SK-N-SH (cell line): ENCODE results near the gene S100Z. TPM values are rescaled to one million over a fixed set of nuclear protein-coding genes. Genes with fewer than 3 reads are reported as not detected.

ENCODE experiments used
- CTCF ChIA-PET: fragments of 300-600, 350-600 bp; formaldehyde crosslinking; extraction: SDS; loops from one replicate; lab custom pipeline; 2021; lab: Yijun Ruan, JAX
- POLR2A ChIA-PET: fragments of 350-600 bp; sonication (Branson Sonifier 250); formaldehyde crosslinking; extraction: SDS; loops from one replicate; lab custom pipeline; 2020; ENCODE audit warnings: antibody characterized with exemption, inconsistent platforms; lab: Yijun Ruan, JAX
- DNase-seq: peaks from one replicate; pipeline ENCODE4 v3.0.0; 2012
- H2AFZ ChIP-seq: fragments of 200-600 bp; sonication (generic); 2 replicates; pipeline ENCODE4 v1.8.1; 2016; ENCODE audit warnings: antibody characterized with exemption, mild to moderate bottlenecking, low read depth
- H3F3A ChIP-seq: fragments of 200-600 bp; sonication (generic); replicated peaks from 2 replicates; pipeline ENCODE3; 2016; ENCODE audit warnings: antibody characterized with exemption, mild to moderate bottlenecking; ENCODE audit not compliant: insufficient read depth
- H3K27ac ChIP-seq, 2 experiments: fragments of 200-500 bp in 1 of 2; fragments of 200-600 bp in 1 of 2; sonication (Bioruptor generic) in 1 of 2; sonication (generic), shearing (Covaris generic) in 1 of 2; 2 replicates each; pipeline versions ENCODE4 v1.5.1 to v1.6.1; 2014 to 2016; ENCODE audit warnings: low read depth in 2 of 2, inconsistent platforms in 1 of 2, low read length in 1 of 2, mild to moderate bottlenecking in 1 of 2, mixed read lengths in 1 of 2
- H3K27me3 ChIP-seq: fragments of 200-600 bp; sonication (generic), shearing (Covaris generic); 2 replicates; pipeline ENCODE4 v1.6.1; 2016; ENCODE audit warnings: mixed run types; ENCODE audit not compliant: insufficient read depth
- H3K36me3 ChIP-seq, 2 experiments: fragments of 200-500 bp in 1 of 2; fragments of 200-600 bp in 1 of 2; sonication (Bioruptor generic) in 1 of 2; sonication (generic) in 1 of 2; replicated peaks in 1 of 2; 2 replicates each; pipeline versions ENCODE3 to v1.5.1; 2014 to 2016; ENCODE audit warnings: low read length in 1 of 2, mild to moderate bottlenecking in 1 of 2; ENCODE audit not compliant: insufficient read depth in 2 of 2, control insufficient read depth in 1 of 2
- H3K4me1 ChIP-seq, 2 experiments: fragments of 200-500 bp in 1 of 2; fragments of 200-600 bp in 1 of 2; sonication (Bioruptor generic) in 1 of 2; sonication (generic), shearing (Covaris generic) in 1 of 2; 2 replicates each; pipeline versions ENCODE4 v1.5.1 to v1.6.1; 2014 to 2016; ENCODE audit warnings: low read depth in 1 of 2, low read length in 1 of 2, mixed run types in 1 of 2; ENCODE audit not compliant: insufficient read depth in 2 of 2, control insufficient read depth in 1 of 2
- H3K4me2 ChIP-seq: fragments of 200-600 bp; sonication (generic), shearing (Covaris generic); 2 replicates; pipeline ENCODE4 v1.6.1; 2017; ENCODE audit warnings: mixed run types
- H3K4me3 ChIP-seq, 2 experiments: fragments of 200-500 bp in 1 of 2; fragments of 200-600 bp in 1 of 2; sonication (Bioruptor generic) in 1 of 2; sonication (generic), shearing (Covaris generic) in 1 of 2; 2 replicates each; pipeline versions ENCODE4 v1.5.1 to v1.8.1; 2014 to 2016; ENCODE audit warnings: low read depth in 2 of 2, inconsistent platforms in 1 of 2, low read length in 1 of 2, mild to moderate bottlenecking in 1 of 2, mixed read lengths in 1 of 2, moderate library complexity in 1 of 2
- H3K79me2 ChIP-seq: fragments of 200-600 bp; sonication (generic); 2 replicates; pipeline ENCODE4 v1.8.1; 2017; ENCODE audit warnings: mild to moderate bottlenecking; ENCODE audit not compliant: insufficient read depth
- H3K9ac ChIP-seq: fragments of 200-600 bp; sonication (generic); 2 replicates; pipeline ENCODE4 v1.6.1; 2017; ENCODE audit warnings: mixed run types
- H3K9me2 ChIP-seq: fragments of 200-600 bp; sonication (generic); 2 replicates; pipeline ENCODE4 v1.6.1; 2017; ENCODE audit warnings: mixed run types
- H3K9me3 ChIP-seq: fragments of 200-600 bp; sonication (generic); 2 replicates; pipeline ENCODE4 v1.6.1; 2017; ENCODE audit warnings: mixed run types, mild to moderate bottlenecking, moderate library complexity
- H4K20me1 ChIP-seq: fragments of 200-600 bp; sonication (generic); 2 replicates; pipeline ENCODE4 v1.6.1; 2017; ENCODE audit warnings: mild to moderate bottlenecking, mixed run types; ENCODE audit not compliant: insufficient read depth
- CHD2 ChIP-seq: fragments of 150-350 bp; IDR thresholded peaks from 2 replicates; pipeline ENCODE4 v1.6.1; 2018; ENCODE audit warnings: low read length; ENCODE audit not compliant: partially characterized antibody
- IRF3 ChIP-seq: fragments of 150-350 bp; IDR thresholded peaks from 2 replicates; pipeline ENCODE4 v1.6.1; 2016; ENCODE audit warnings: mild to moderate bottlenecking, low read depth, low read length
- JUND ChIP-seq: IDR thresholded peaks from 2 replicates; pipeline ENCODE4 v1.4.0; 2012
- MEF2A ChIP-seq: IDR thresholded peaks from 2 replicates; pipeline ENCODE4 v1.4.0; 2012; ENCODE audit warnings: low read depth, borderline replicate concordance
- POLR2AphosphoS5 ChIP-seq: IDR thresholded peaks from 2 replicates; pipeline ENCODE4 v1.6.1; 2012; ENCODE audit warnings: low read depth, low read length
- RAD21 ChIP-seq: IDR thresholded peaks from 2 replicates; pipeline ENCODE4 v1.6.1; 2012; ENCODE audit warnings: mild to moderate bottlenecking, low read length
- RXRA ChIP-seq: IDR thresholded peaks from 2 replicates; pipeline ENCODE4 v1.4.0; 2012; ENCODE audit warnings: low read depth, mild to moderate bottlenecking, borderline replicate concordance
- SMC3 ChIP-seq: IDR thresholded peaks from 2 replicates; pipeline ENCODE4 v1.6.1; 2012; ENCODE audit warnings: low read depth, low read length, improper control_type of control experiment
- TCF12 ChIP-seq: IDR thresholded peaks from 2 replicates; pipeline ENCODE4 v1.4.0; 2012
- TEAD4 ChIP-seq: IDR thresholded peaks from 2 replicates; pipeline ENCODE4 v1.4.0; 2012; ENCODE audit warnings: mild to moderate bottlenecking, borderline replicate concordance; ENCODE audit not compliant: insufficient read depth
- USF1 ChIP-seq: IDR thresholded peaks from 2 replicates; pipeline ENCODE4 v1.4.0; 2012; ENCODE audit warnings: low read depth, borderline replicate concordance
- WGBS: methylation state at CpG from one replicate; pipeline ENCODE4 v1.1.6; 2017; ENCODE audit warnings: low lambda C conversion rate; 5-methylcytosine and 5-hydroxymethylcytosine counted together
- polyA plus RNA-seq, 3 experiments: library from polyadenylated mRNA; depleted of rRNA; stranded (reverse); fragments of >200 nt; gene quantifications; 2 replicates each; pipeline ENCODE4 v1.2.3, GENCODE V29; 2012
- TF ChIP-seq, protein P1 (sequence below): IDR thresholded peaks from 2 replicates; pipeline ENCODE4 v1.4.0; 2012; ENCODE audit warnings: low read depth, borderline replicate concordance
- TF ChIP-seq, protein P2 (sequence below): IDR thresholded peaks from 2 replicates; pipeline ENCODE4 v1.4.0; 2012; ENCODE audit warnings: low read depth

The S100Z gene
- polyA plus RNA-seq, 1 of the 3 experiments (the other 2 are of a cell fraction), result not detected

DNA sequence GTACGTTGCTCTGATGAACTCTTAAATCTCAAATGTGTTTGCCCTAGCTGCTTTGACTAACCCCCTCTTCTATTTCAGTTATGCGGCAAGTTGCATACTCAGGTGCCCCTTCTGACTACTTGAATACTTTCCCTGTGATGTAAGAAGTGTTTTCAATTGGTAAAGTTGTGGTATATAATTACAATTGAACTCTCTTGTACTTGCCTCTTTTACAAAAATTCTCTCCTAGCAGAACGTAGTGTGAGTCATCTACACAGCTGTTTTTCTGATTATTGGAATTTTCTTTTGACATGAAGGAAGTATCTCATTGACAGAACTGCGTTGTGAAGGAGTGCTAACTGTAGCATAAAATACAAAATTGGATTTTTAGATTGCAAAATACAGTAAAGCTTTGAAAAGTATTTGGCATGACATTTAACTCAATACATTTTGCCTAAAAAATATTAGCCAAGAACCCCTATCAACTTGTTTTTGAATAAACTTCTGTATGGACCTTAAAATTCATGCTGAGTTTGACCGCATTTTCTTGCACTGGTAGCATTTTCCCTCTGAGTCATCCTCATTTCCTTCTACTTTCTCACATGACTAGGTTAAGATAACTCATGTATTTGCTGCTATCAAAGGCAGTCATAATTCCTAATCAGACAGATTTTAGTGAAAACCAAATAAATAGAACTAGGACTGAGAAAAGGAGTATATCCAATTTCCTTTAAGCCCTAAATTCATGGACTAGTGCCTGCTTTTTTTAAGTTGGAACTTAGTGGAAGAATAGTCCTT, 109.4 kb downstream of the S100Z start:
- Histone ChIP-seq H3K36me3 (no peaks in the 10 kb centered on the region), H3K27ac (no peak overlapping the region), H3K9me2 (no peaks in the 10 kb centered on the region), H3K27me3 (peaks cover 20% of the 10 kb centered on the region; the same call in 1 of the 2 replicates), H3K4me1 (peaks cover 0 to under 1% of the 10 kb centered on the region in 2 experiments; a peak in 1 of 4 replicates), H3K79me2 (no peaks in the 10 kb centered on the region), H3K4me2 (no peak overlapping the region), H3K4me3 (no peak overlapping the region), H3F3A (no peaks in the 10 kb centered on the region), H3K9ac (no peak overlapping the region), H3K9me3 (no peaks in the 10 kb centered on the region), H2AFZ (no peak overlapping the region), H4K20me1 (no peaks in the 10 kb centered on the region)
- TF ChIP-seq JUND, result 0 out of 2 replicates have a peak, but pooled peaks have one; percentile 6
- no peak for TF ChIP-seq TEAD4
- POLR2A ChIA-PET, result no interaction called here
- DNase-seq, result no peak
- CTCF ChIA-PET, result no interaction called here
- WGBS, result 59% methylated on average over 5 of the region's 5 CpGs

DNA sequence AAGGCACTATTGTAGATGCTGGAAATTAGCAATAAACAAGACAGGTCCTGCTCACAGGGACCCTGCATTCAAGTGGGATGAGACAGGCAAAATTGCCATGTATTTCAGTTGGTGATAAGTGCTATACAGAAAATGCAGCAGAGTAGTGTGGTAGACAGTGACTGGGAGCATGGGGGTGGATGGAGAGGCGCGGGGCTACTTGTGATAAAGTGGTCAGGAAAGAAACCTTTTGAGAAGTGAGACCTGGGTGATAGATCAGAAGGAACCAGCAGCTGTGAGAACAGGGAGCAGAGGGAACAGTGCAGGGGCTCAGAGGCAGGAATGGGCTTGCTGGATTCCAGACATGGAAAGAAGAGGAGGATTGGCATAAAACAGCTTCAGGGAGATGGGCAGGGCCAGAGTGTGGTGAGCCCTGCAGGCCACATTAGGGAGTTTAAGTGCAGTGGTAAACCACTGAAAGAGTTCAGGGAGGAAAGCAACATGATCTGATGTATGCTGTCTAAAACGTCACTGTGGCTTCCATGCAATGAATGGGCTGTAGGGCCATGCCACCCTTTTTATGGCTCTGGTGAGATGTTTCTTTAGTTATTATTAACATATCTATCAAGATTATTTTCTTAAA, 110.3 kb downstream of the S100Z start:
- Histone ChIP-seq H3K4me2 (no peak overlapping the region), H3K9me2 (no peaks in the 10 kb centered on the region), H2AFZ (no peak overlapping the region), H3F3A (no peaks in the 10 kb centered on the region), H3K4me1 (no peaks in the 10 kb centered on the region), H3K79me2 (no peaks in the 10 kb centered on the region), H3K9me3 (no peaks in the 10 kb centered on the region), H4K20me1 (no peaks in the 10 kb centered on the region), H3K4me3 (no peak overlapping the region), H3K27me3 (peaks cover 14% of the 10 kb centered on the region; the same call in 1 of the 2 replicates), H3K9ac (no peak overlapping the region), H3K27ac (no peak overlapping the region), H3K36me3 (no peaks in the 10 kb centered on the region)
- TF ChIP-seq POLR2AphosphoS5 (no peak), RAD21 (no peak), CHD2 (no peak), TCF12 (no peak), MEF2A (no peak), IRF3 (no peak), USF1 (no peak), RXRA (no peak), SMC3 (no peak)
- TF ChIP-seq, protein P1, sequence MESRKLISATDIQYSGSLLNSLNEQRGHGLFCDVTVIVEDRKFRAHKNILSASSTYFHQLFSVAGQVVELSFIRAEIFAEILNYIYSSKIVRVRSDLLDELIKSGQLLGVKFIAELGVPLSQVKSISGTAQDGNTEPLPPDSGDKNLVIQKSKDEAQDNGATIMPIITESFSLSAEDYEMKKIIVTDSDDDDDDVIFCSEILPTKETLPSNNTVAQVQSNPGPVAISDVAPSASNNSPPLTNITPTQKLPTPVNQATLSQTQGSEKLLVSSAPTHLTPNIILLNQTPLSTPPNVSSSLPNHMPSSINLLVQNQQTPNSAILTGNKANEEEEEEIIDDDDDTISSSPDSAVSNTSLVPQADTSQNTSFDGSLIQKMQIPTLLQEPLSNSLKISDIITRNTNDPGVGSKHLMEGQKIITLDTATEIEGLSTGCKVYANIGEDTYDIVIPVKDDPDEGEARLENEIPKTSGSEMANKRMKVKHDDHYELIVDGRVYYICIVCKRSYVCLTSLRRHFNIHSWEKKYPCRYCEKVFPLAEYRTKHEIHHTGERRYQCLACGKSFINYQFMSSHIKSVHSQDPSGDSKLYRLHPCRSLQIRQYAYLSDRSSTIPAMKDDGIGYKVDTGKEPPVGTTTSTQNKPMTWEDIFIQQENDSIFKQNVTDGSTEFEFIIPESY, result no peak
- TF ChIP-seq, protein P2, sequence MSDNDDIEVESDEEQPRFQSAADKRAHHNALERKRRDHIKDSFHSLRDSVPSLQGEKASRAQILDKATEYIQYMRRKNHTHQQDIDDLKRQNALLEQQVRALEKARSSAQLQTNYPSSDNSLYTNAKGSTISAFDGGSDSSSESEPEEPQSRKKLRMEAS, result no peak
- ChIA-PET POLR2A (no interaction called here), CTCF (interaction anchor here (1.4 kb wide), 1 partner anchor 11 kb away, joined by 4 read pairs; no protein-coding TSS in a partner anchor)
- DNase-seq, result no peak
- 83% methylated on average over 3 of the region's 3 CpGs for WGBS
